HG03064 (cell line): ENCODE measurements around the gene MAML2.

ENCODE experiments used
- ATAC-seq: cut with Tn5 transposase; IDR thresholded peaks from one replicate; pipeline ENCODE4 v1.9.1; 2021; ENCODE audit warnings: low read depth; ENCODE audit not compliant: unreplicated experiment

MAML2 gene

GRCh38 chr11:95999711-96000406 lies 343.1 kb downstream of the MAML2 start:
- ATAC-seq, result no peak

DNA sequence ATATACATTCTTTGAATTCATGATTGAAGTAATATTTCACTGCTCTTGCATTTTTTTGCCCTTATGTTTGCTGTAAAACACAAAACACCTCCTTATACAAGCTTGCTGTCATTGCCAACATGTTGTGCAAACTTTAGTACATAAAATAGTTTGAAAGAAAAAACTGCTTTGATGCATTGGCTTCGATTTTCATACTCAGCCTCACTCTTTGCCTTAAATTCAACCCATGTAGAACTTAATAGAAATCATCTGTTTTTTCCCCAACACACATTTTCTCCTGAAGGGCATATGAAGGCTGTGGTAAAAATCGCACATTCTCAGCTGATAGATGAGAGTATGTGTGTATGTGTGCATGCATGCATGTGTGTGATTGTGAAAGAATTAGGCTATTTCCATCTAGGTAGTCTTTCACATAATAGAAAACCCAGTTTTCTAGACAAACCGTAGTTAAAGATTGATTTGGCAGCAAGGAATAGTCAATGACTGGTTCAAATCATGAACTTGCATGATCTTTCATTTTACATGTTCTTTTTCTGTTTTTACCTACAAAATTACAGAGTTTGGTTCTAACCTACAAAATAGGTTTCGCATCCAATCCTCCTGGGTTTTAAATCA lies 346.3 kb downstream of the MAML2 start:
- no peak for ATAC-seq

DNA sequence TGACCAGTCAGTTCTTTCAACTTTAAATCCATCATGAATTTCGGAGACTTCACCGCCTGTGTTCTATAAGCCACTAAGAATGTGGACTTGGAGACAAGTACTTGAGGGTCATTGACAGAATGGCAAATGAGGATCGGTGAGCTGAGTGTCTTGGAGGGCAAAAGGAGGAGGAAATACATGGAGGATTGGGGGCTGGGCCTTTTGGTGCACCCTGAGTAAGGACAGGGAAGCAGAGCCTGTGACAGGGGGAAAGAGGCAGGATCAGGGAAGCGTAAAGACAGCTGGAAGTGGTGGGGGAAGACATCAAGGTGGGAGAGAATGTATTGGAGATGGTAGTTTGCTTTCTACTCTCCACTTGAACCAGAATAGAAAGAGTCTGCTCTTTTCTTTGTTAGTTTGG lies 348.7 kb downstream of the MAML2 start:
- ATAC-seq, result no peak

DNA sequence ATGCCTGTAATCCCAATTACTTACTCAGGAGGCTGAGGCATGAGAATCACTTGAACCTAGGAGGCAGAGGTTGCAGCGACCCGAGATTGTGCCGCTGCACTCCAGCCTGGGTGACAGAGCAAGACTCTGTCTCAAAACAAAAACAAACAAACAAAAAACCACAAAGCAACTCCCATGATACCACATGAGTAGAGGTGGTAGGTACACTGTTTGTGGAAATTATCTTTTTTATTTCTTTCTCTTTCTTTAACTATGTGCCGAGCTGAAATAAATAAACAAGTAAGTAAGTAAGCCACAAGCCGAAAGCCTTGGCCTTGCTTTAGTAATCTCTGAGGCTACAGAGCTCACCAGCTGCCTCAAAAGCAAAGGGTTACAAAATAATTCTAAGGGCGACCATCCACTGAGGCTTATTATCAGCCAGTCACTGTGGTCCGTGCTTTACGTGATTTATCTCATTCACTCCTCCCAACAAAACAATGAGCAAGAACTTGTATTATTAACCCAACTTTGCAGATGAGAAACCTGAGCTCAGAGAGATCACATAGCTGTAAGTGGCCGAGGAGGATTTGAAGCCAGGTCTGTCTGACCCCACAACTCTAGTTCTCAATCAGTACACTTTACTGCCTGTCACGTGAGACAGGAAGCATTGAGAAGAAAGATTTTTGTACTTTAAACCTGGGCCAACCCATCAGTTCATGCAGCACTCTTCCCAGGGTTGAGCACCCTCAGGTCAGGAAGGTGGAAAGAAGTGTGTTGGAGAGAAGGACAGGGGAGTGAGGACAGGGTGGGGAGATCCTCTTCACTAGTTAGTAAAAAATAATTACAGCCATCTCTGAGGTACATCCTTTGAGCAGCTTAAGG lies 349.3 kb downstream of the MAML2 start:
- ATAC-seq, result no peak

DNA sequence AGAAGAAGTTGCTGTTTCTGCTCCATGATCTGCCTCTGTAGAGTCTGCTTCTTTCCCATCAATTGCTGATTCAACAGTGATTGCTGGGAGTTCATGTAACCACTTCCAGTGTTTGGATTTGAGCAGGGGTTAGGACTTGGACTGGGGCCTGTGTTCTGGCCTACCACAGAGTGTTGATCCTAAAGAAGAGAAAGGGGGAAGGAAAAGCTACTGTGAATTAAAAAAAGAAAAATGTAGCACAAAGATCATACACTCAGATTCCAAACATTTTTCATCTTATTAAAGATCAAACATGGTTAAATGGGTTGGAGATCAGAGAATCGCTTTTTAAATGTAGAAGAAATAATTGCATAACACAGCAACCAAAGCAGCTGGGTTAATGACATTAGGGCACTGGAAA lies 351.4 kb downstream of the MAML2 start:
- no peak for ATAC-seq

DNA sequence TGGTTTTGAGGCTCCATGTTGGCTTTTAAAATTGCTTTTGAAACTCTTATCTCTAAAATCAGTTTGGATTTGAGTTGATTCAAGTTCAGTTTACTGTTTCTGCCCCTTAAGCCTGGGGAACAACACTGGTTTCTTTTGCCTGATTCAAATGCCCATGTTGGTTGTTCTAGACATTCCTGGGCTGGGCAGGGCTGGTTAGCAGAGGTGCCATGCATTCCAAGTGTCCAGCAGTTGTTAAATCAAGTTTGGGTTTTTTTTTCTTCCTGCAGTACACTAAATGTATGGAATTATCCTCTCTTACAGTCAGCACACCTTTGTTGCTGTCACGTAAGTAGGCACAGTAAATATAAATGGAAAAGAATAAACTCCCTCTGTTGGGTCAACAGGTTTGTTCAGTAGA lies 351.9 kb downstream of the MAML2 start:
- no peak for ATAC-seq

DNA sequence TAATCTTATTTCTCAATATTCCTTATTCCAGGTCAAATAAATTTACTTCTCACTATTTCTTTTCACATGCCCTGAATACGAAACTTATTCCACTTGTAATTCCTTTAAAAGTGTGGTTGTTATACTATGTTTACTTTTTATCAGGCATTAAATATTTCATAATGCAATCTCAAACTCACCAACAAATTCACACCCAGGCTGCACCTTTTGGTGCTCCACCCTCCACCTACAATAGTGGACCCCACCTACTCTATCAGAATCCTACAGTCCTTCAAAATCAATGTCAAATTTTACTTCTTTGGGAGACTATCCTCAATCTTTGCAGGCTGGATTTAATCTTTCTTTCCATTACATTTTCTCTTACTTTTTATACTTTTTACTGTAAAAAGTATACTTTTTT lies 353.2 kb downstream of the MAML2 start:
- no peak for ATAC-seq

DNA sequence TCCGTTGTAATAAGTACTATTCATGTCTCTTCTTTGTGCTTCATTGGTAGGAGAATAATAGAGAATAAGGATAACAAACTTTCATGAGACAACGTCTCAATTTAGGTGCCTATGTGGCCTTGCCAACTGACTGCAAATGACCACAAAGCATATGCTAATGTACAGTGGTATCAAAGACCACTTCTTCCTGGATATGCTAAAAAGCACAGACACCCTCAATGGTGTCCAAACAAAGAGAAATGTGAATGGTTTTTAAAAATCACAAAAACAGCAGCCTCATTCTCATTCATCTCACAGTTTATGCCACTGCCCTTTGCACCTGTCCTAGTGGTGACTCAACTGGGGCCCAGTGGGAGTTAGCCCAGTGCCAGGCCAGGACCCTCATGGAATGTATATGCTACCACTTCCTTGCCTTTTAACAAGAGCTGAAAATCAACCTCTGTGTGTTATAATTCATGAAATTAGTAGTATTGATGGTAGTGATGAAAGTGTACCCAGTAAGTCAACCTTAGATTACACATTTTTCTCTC lies 353.9 kb downstream of the MAML2 start:
- ATAC-seq, result no peak

- no peak for ATAC-seq
These were observed 357.7 kb downstream of the MAML2 start for GRCh38 chr11:95985174-95985808.

- ATAC-seq, result no peak
These were observed 358.9 kb downstream of the MAML2 start for GRCh38 chr11:95984072-95984471.

DNA sequence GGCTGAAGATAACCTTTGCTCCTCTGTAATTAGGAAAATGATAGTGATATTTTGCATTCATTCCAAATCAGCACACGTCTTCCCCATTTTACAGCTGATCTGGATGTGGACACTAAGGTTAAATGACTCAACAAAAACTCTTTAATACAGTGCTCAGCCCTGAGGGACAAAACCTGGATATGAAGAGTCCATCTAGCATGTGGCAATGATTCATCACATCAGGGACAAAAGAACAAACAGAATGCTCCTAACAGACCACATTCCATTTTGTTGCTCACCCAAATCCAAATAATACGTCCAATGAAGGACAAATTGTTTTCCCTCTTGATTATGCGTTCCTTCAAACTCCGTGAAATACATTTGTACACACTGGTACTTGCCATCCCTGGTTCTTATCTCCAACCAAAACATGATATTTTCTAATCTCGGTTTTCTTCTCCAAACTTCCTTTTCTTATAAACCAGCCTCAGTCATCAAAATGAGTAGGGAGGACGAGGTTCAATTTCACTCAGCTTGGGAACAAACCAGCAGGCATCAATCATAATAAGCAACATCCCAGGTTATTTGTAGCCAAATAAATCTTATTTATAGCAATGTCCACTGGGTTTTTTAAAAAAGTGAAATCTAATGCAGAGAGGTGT lies 365.3 kb downstream of the MAML2 start:
- ATAC-seq, result no peak

DNA sequence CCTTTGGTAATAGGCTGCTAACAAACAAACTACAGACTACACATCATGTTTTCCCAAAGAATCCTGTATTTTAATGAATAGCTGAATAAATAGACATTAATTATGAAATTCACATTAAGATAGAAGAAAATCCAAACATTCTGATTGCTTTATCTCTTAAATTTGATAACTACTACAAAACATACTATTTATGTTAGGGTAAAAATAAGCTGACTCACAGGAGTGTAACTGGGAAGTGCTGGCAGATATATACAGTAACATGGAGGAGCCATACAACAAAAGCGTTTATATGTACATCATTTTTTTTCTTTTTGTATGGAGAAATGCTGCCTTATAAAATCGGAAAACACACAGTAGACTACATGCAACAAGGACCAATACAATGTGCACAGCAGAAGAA lies 366.4 kb downstream of the MAML2 start:
- no peak for ATAC-seq

GRCh38 chr11:95975343-95975742 lies 367.7 kb downstream of the MAML2 start:
- no peak for ATAC-seq

DNA sequence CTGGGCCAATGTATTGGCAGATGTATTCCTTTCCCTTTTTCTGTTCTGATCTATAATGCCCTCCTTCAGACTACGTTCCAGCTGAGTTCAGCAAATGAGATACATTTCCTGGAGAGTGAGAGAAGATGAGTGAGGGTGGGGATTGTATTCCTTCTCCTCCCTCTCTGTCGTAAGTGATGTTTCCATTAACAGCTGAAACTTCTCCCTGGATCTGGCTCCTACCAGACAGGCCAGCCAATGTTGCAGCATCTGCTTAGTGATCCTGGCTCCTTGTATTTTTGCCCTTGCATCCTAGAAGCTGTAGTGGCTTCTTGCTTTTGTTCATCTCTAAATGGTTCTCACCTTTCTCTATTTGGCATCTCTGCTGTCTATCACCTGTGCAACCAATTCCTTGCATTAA lies 370.9 kb downstream of the MAML2 start:
- ATAC-seq, result no peak

DNA sequence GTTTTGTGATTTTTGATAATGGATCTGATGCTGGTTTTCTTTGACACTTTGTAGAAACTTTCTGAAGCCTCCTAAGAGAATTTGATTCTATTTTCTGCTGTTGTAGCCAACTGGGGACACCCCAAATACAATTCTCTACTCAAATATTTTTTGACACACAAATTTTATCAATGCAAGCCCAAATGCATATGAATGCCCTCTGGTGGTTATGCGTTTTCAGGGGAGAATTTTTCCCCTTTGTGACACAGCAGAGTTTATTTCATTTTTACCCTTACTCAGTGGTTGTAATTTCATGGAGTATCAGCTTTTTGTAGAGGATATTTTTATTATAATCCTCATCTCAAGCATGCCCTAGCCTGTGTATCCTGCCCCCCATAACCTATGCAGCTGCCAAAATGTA lies 374.4 kb downstream of the MAML2 start:
- no peak for ATAC-seq

GRCh38 chr11:95964281-95964680 lies 378.7 kb downstream of the MAML2 start:
- no peak for ATAC-seq

GRCh38 chr11:95961758-95962157 lies 381.2 kb downstream of the MAML2 start:
- no peak for ATAC-seq

GRCh38 chr11:95950905-95951304 lies 392.1 kb downstream of the MAML2 start:
- ATAC-seq, result no peak

- ATAC-seq, result no peak
These were observed 394.4 kb downstream of the MAML2 start for GRCh38 chr11:95948637-95949036.

- no peak for ATAC-seq
These were observed 398.4 kb downstream of the MAML2 start for GRCh38 chr11:95944623-95945022.
